Spleen (tissue), 11 donors: ENCODE measurements around the gene MOSPD2. TPM values are rescaled to one million over a fixed set of nuclear protein-coding genes. Genes with fewer than 3 reads are reported as not detected.

ENCODE experiments used
- DNase-seq: peaks from one replicate; pipeline ENCODE4 v3.0.0-alpha.2; 2020
- H3K27ac ChIP-seq, 8 donors: fragments of 200-600 bp; sonication (generic) in 7 of 8; 1 replicate in 4 of 8; 2 replicates in 4 of 8; pipeline versions ENCODE4 v1.5.0 to v1.8.0; 2016 to 2021; ENCODE audit warnings: inconsistent platforms in 4 of 8, mild to moderate bottlenecking in 4 of 8, moderate library complexity in 1 of 8
- H3K27me3 ChIP-seq, 7 donors: fragments of 200-600 bp; sonication (generic) in 6 of 7; replicated peaks in 1 of 7; 1 replicate in 4 of 7; 2 replicates in 3 of 7; pipeline versions ENCODE4 v1.5.0 to v1.8.0; 2016 to 2021; ENCODE audit warnings: inconsistent platforms in 3 of 7, mild to moderate bottlenecking in 1 of 7
- H3K36me3 ChIP-seq, 6 donors: fragments of 200-600 bp; sonication (generic) in 5 of 6; 1 replicate in 4 of 6; 2 replicates in 2 of 6; pipeline versions ENCODE4 v1.5.0 to v1.8.0; 2016 to 2021; ENCODE audit warnings: inconsistent platforms in 2 of 6
- H3K4me1 ChIP-seq, 6 donors: fragments of 200-600 bp; sonication (generic) in 5 of 6; 1 replicate in 3 of 6; 2 replicates in 3 of 6; pipeline versions ENCODE4 v1.5.0 to v1.8.0; 2016 to 2021; ENCODE audit warnings: inconsistent platforms in 3 of 6
- H3K4me3 ChIP-seq, 8 donors: fragments of 200-600 bp; sonication (generic) in 7 of 8; 1 replicate in 4 of 8; 2 replicates in 4 of 8; pipeline versions ENCODE4 v1.5.0 to v1.8.0; 2016 to 2021; ENCODE audit warnings: inconsistent platforms in 4 of 8, mild to moderate bottlenecking in 4 of 8, moderate library complexity in 2 of 8
- H3K9me3 ChIP-seq, 8 donors: fragments of 200-600 bp; sonication (generic) in 7 of 8; 1 replicate in 4 of 8; 2 replicates in 4 of 8; pipeline versions ENCODE4 v1.5.0 to v1.8.0; 2016 to 2021; ENCODE audit warnings: inconsistent platforms in 4 of 8
- CTCF ChIP-seq, 11 experiments: fragments of 200-600 bp in 7 of 11; fragments of 450-650 bp in 4 of 11; sonication (generic) in 4 of 11; IDR thresholded peaks in 8 of 11; conservative IDR thresholded peaks in 3 of 11; 1 replicate in 7 of 11; 2 replicates in 4 of 11; pipeline versions ENCODE4 v1.4.0 to v1.8.0; 2016 to 2021; ENCODE audit warnings: antibody characterized with exemption in 11 of 11, inconsistent platforms in 4 of 11, mild to moderate bottlenecking in 1 of 11
- POLR2A ChIP-seq, 3 donors: fragments of 450-650 bp; IDR thresholded peaks; one replicate each; pipeline ENCODE4 v1.5.1; 2017; ENCODE audit warnings: antibody characterized with exemption in 3 of 3, mild to moderate bottlenecking in 1 of 3
- POLR2AphosphoS5 ChIP-seq, 3 donors: sonication (generic); formaldehyde crosslinking; IDR thresholded peaks; one replicate each; pipeline ENCODE4 v1.5.1; 2017; ENCODE audit warnings: antibody characterized with exemption in 3 of 3
- WGBS, 5 donors: extraction: QIAGEN DNeasy Blood & Tissue Kit in 3 of 5; methylation state at CpG; one replicate each; pipeline versions ENCODE4 v1.1.5 to v1.1.7; 2013 to 2018; 5-methylcytosine and 5-hydroxymethylcytosine counted together
- intact Hi-C: fragments of 100-400 bp; cut with DNase I; formaldehyde crosslinking; loops from one replicate; pipeline ENCODE4 v1.15.0; 2023; ENCODE audit warnings: low total_unique reads
- polyA plus RNA-seq, 3 donors: library from polyadenylated mRNA; stranded (reverse); fragments of 200-250 nt; gene quantifications; one replicate each; pipeline ENCODE4 v1.2.1, GENCODE V29; 2013
- total RNA-seq, 7 donors: library from RNA; depleted of rRNA in 3 of 7; stranded (reverse); fragments of >200 nt in 3 of 7; fragmentation: NEBNext Ultra II Directional in 4 of 7; extraction: Animal tissue kit (Norgen Biotek cat#: 25700) in 4 of 7; gene quantifications; one replicate each; pipeline versions ENCODE4 v1.1.0 to v1.2.1, GENCODE V29; 2016 to 2021
- donor health status: healthy with polysubstance abuse.
- donor health status: DM: no; HTN: no; CAD: no; lungs with moderate emphysema.
- donor health status: DM: no; HTN: no; CAD: no.
- donor health status: Bipolar disorder and iron deficiency.
- donor health status: healthy.
- donor health status: DM: no; HTN: no; CAD: no.
- donor health status: DM: yes; HTN: yes; CAD: no.

The MOSPD2 gene
- total and polyA plus RNA-seq, 10 donors, result 3.2 to 40.5 (median 25.8) TPM

GRCh38 chrX:14946606-14947155 is 73.5 kb downstream of the MOSPD2 start:
- WGBS, 5 donors, result 75 to 100% (median 87%) methylated on average over 2 to 5 of the region's 5 CpGs
- intact Hi-C loops, result no loop called here
- no peak for DNase-seq
- no peaks in the 10 kb centered on the region for H3K4me1 ChIP-seq
- H3K27ac ChIP-seq, result no peak overlapping the region
- no peak overlapping the region for H3K4me3 ChIP-seq
- H3K36me3 ChIP-seq, result no peaks in the 10 kb centered on the region
- no peaks in the 10 kb centered on the region for H3K9me3 ChIP-seq
- TF ChIP-seq CTCF (IDR thresholded peaks at IDR 0.05 in 8 of 11, conservative IDR thresholded peaks at IDR 0.05 in 3 of 11) (no peak), POLR2A (IDR thresholded peaks at IDR 0.05) (no peak), POLR2AphosphoS5 (IDR thresholded peaks at IDR 0.05) (no peak)
- peaks cover 0 to 8% (median 0%) of the 10 kb centered on the region in 7 donors for H3K27me3 ChIP-seq

- no peaks in the 10 kb centered on the region for H3K9me3 ChIP-seq
- no peaks in the 10 kb centered on the region for H3K4me1 ChIP-seq
- no peak for DNase-seq
- H3K4me3 ChIP-seq, result no peak overlapping the region
- H3K36me3 ChIP-seq, result no peaks in the 10 kb centered on the region
- H3K27ac ChIP-seq, result no peak overlapping the region
- no peak for TF ChIP-seq POLR2AphosphoS5 (IDR thresholded peaks at IDR 0.05)
- 55 to 100% (median 69%) methylated on average over 1 of the region's 1 CpG for WGBS, 5 donors
- intact Hi-C loops, result no loop called here
- H3K27me3 ChIP-seq, result peaks cover 0 to 7% (median 0%) of the 10 kb centered on the region in 7 donors
These were observed 75.5 kb downstream of the MOSPD2 start for GRCh38 chrX:14948691-14949090.

GRCh38 chrX:14956813-14957582 is 83.8 kb downstream of the MOSPD2 start:
- Histone ChIP-seq H3K36me3 (no peaks in the 10 kb centered on the region), H3K9me3 (peaks cover 0 to 7% (median 0%) of the 10 kb centered on the region in 8 donors), H3K27me3 (peaks cover 0 to 1% (median 0%) of the 10 kb centered on the region in 7 donors), H3K4me1 (no peaks in the 10 kb centered on the region), H3K4me3 (no peak overlapping the region), H3K27ac (no peak overlapping the region)
- TF ChIP-seq CTCF (IDR thresholded peaks at IDR 0.05 in 8 of 11, conservative IDR thresholded peaks at IDR 0.05 in 3 of 11), result no peak
- TF ChIP-seq POLR2AphosphoS5 (IDR thresholded peaks at IDR 0.05), result no peak
- no peak for TF ChIP-seq POLR2A (IDR thresholded peaks at IDR 0.05)
- 70 to 87% (median 79%) methylated on average over 5 of the region's 5 CpGs for WGBS, 5 donors
- no peak for DNase-seq
- intact Hi-C loops, result no loop called here

- no peak for TF ChIP-seq POLR2AphosphoS5 (IDR thresholded peaks at IDR 0.05)
- TF ChIP-seq CTCF (IDR thresholded peaks at IDR 0.05 in 8 of 11, conservative IDR thresholded peaks at IDR 0.05 in 3 of 11), result no peak
- DNase-seq, result no peak
- H3K4me3 ChIP-seq, result no peak overlapping the region
- no peaks in the 10 kb centered on the region for H3K27me3 ChIP-seq
- no peaks in the 10 kb centered on the region for H3K4me1 ChIP-seq
- no peak overlapping the region for H3K27ac ChIP-seq
- no peaks in the 10 kb centered on the region for H3K36me3 ChIP-seq
- H3K9me3 ChIP-seq, result no peaks in the 10 kb centered on the region
- intact Hi-C loops, result no loop called here
- WGBS, 5 donors, result 48 to 81% (median 65%) methylated on average over 1 of the region's 1 CpG
These were observed 90.4 kb downstream of the MOSPD2 start for GRCh38 chrX:14963447-14964236.
